Activated CD8-positive, alpha-beta memory T cell treated with anti-CD3 and anti-CD28 coated beads, Interleukin-2, amount 50 U/mL, for 24 hours (primary cell): ENCODE measurements around the gene PLEKHH2.
"Not testable (repeated sequence)": the region's sequence is repeated elsewhere in the genome, so short reads cannot be mapped to it uniquely, and the experiment has no call there.

Experiments
- DNase-seq: peaks from one replicate; pipeline ENCODE4 v3.0.0-alpha.2; 2020; ENCODE audit errors: extremely low read depth

PLEKHH2 gene

DNA sequence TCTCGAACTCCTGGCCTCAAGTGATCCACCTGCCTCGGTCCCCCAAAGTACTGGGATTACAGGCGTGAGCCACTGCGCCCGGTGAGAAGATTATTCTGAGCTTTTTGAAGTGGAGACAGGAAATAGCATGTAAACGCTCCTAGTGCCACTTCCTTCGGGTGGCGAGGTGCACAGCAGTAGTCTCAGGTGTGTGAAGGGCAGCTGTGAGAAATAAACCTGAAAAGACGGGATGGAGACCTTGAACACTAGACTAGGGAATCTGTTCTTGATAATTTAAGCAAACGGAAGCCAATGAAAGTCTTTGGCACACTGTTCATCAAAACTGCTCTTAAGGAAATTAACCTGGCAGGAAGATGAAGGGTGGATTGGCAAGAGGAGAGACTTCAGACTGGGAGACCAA is 439 bp upstream of the PLEKHH2 start:
- no peak for DNase-seq

DNA sequence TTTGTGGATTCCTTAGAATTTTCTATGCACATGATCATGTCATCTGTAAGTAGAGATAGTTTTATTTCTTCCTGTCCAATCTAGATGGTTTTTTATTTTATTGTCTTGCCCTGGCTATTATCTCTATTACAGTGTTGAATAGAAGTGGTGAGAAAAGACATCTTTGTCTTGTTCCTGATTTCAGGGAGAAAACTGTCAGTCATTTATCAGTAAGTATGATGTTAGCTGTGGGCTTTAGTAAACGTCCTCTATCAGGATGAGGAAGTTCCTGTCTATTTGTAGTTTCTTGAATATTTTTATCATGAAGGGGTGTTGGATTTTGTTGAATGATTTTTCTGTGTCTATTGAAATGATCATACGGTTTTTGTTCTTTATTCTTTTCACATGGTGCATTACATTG is 5.3 kb downstream of the PLEKHH2 start:
- DNase-seq: no peak

DNA sequence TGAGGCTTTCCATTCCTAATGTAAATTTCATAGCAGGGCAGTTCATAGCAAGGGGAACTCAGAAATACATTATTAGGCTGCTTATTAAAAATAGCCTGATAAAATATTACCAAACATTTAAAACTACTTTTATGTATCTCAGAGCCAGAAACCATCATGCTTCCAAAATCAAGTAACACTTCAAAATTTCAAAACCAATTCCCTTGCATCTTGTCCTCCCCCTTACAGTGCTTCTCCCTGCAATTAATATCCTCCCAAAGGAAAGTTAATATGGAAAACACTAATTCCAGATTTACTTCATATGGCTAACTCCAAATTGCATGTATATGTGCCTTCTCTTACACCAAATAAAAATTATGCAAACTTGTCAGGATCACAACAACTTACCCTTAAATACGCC is 6.6 kb downstream of the PLEKHH2 start:
- no peak for DNase-seq

DNA sequence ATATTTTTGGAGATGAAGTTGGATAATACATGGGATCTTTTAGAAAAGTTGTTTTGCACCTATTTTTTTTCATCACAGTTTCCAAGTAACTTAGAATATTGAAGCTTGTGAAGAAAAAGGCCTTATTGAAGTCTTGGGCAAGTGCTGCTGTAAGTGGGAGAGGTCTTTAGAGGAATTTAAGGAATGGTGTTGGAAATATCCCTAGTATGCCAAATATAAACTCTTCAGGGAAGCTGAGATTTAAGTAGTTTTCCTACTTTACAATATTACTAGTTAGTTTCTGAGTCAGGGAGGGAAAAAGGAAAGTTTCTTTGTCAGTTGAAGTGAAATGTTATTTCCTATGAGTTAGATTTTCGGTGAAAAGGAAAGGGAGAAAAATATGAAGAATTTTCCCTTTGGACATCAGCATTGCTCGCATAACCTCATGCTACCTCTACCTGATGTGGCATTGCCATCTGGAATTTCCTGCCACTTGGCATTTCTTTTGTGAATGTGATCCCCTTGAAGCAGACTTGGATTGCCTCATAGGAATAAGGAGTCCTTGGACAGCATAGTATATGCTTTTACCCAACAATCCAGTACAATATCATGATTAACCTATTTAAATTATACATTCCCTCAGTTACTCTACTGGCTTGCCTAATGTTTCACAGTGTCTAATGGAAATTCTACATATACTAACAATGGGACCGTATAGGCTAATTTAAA is 12.1 kb downstream of the PLEKHH2 start:
- DNase-seq: no peak

DNA sequence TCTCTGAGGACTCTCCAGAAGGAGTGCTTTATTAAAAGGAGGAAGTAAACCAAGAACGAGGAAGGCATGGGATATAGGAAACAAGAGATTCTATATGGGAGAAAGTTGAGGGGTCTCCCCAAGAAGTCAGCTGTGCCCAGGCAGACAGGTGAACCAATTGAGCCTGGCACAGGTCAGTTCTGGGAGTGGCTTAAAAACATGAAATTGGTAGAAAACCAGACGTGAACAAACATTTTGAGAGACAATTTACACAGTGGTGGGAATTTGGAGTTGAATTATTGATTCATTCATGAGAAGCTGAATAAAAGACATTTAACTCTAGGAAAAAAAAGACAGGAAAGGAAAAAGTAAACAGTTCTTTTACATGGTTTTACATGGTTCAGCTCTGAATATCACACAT is 16.4 kb downstream of the PLEKHH2 start:
- no peak for DNase-seq

DNA sequence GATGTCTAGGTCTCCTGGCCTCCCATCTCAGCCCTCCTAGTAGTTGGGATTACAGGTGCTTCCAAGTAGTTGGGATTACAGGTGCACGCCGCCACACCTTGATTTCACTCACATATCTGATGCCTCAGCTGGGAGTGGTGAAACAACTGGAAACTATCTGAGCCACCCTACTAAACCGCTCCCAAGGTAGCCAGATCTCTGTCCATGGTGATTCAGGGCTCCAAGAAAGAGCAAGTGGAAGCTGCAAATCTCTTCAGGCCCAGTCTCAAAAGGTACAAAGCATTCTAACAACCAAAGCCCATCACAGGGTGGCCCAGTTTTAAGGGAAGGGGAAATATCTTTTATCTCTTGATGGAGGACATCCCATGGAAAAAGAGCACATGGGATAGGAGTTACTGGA is 20.2 kb downstream of the PLEKHH2 start:
- no peak for DNase-seq

DNA sequence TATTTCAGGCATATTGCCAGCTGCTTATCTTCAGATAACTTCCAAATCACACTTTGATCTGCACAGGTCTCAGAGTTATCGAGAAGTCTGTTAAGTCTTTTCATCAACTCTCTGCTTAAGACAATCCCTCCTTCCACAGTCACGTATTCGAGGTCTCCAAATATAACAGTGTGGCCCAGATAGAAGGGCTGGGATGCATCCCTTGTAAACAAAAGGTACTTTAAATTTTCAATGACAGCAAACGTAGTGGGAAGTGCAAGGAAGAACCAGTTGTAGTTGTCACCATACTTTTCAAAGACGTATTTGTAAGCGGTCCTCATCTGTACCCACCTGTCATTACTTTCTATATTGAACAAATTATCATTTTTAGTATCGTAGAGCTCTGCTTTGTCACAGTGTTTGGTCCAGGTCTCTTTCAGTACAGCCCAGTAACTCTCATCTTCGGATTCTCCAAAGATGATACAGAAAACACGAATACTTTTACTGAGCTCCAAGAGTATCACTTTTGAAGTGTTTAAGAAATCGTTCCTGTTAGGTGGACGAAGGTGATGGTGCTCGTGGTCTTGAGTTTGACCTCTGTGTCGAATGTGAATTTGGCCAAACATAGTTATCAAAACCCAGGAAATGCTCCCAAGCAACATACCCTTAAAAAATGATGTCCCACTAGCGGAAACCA is 38.7 kb downstream of the PLEKHH2 start:
- no peak for DNase-seq

DNA sequence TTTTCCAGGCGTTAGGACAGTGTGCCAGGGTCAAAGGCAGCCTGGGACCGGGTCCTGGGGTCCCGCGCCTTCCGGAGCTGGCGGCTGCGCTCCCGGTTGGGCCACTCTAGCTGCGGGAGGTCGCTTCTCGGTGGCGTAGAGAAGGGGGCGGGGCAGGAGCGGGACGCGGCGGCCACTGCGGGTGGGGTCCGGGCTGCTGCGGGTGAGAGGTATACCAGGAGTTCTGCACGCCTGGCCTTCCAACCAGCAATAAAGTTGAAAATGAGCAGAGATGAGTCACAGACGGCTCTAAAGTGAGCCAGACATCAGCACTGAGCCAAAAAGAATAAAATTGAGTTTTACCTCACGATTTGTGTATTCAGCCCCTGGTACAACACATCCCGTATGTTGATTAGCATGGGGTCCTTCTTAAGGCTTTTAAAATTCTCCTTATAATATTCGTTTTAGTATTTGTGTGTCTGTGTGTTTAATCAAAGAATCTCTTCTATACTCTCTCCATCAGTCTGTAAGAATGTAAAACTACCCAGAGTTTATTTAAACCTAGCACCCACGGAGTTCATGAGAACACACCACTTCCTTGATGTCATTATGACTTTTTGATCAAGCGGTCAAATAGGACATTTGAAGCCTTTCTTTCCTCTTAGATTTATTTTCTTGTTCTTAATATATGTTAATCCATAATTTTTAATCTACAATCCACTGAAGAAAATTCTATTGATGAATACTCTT is 39.4 kb downstream of the PLEKHH2 start, which contains the start of gene C1GALT1C1L:
Gene C1GALT1C1L (minus strand): TSS at position 108 of the 729 bp plus-strand sequence. CDS start 107 bp downstream, at position 1.
- no peak for DNase-seq

DNA sequence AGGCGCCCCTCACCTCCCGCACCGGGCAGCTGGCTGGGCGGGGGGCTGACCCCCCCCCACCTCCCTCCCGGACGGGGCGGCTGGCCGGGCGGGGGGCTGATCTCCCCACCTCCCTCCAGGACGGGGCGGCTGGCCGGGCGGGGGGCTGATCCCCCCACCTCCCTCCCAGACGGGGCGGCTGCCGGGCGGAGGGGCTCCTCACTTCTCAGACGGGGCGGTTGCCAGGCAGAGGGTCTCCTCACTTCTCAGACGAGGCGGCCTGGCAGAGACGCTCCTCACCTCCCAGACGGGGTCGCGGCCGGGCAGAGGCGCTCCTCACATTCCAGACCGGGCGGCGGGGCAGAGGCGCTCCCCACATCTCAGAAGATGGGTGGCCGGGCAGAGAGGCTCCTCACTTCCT is 40.7 kb downstream of the PLEKHH2 start:
- DNase-seq: not testable (repeated sequence)

DNA sequence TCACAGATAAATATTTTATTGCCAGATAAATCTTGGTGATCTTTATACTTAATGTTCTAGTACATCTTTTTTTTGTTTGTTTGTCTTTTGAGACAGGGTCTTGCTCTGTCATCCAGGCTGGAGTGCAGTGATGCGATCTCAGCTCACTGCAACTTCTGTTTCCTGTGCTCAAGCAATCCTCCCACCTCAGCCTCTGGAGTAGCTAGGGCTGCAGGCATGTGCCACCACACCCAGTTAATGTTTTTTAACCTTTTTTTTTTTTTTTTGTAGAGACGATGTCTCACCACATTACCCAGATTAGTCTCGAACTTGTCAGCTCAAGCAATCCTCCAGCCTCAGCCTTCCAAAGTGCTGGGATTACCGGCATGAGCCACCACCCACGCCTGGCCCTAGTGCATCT is 48.3 kb downstream of the PLEKHH2 start:
- no peak for DNase-seq

DNA sequence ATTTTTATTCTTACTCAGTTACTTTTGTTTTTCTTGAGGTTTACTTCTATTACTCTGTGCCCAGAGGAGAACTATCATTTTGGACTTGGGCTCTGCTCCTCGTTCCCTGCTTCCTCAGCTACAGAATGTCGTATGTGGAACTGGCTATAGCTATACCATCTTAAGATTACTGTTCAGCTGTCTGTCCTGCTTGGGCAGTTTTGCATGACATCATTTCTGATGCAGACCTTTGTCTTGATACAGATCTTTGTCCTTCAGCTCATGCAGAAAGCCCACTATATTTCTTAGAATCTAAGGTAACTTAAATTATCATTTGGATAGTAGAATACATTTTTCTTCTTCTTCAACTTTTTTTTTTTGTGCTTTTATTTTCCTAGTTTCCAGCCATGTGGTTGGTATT is 52.9 kb downstream of the PLEKHH2 start:
- no peak for DNase-seq

DNA sequence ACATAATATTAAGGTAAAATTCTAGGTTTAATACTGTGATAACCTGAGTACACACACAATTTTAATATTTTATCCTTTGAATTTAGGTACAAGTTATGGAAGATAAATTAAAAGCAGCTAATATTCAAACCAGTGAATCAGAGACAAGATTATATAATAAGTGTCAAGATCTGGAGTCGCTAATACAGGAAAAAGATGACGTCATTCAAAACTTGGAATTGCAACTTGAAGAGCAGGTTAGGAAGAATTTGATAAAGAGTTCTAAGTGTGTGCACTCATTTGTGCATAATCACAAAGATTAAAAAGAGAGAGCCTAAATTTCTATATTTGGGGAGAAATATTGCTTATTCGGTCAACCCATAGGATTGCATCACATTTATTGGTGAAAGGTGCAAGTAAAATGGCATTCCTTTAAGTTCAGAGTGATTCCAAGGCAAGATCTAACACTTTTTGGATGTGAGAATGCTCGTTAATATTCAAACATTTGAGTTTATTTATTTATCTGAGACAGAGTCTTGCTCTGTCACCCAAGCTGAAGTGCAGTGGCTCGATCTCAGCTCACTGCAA is 55.5 kb downstream of the PLEKHH2 start:
- no peak for DNase-seq

DNA sequence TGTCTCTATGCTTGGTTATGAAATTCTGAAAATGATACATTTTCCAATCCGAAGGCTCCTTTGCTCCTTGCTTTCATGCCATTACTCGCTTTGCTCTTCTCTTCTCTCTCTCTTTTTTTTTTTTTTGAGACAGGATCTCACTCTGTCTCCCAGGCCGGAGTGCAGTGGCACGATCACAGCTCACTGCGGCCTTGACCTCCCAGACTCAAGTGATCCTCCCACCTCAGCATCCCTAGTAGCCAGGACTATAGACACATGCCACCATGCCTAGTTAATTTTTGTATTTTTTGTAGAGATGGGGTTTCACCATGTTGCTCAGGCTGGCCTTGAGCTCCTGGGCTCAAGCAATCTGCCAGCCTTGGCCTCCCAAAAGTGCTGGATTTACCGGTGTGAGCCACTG is 61.1 kb downstream of the PLEKHH2 start:
- not testable (repeated sequence) for DNase-seq

DNA sequence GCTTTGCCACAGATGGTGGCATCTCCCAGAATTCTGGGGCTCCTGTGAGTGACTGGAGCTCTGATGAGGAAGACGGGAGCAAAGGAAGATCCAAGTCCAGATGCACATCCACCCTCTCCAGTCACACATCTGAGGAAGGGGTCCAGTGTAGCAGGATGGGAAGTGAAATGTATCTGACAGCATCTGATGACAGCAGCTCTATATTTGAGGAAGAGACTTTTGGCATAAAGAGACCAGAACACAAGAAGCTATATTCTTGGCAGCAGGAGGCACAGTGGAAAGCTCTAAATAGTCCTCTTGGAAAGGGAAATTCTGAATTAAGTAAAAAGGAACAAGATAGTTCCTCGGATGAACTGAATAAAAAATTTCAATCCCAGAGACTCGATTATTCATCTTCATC is 62.7 kb downstream of the PLEKHH2 start:
- no peak for DNase-seq

DNA sequence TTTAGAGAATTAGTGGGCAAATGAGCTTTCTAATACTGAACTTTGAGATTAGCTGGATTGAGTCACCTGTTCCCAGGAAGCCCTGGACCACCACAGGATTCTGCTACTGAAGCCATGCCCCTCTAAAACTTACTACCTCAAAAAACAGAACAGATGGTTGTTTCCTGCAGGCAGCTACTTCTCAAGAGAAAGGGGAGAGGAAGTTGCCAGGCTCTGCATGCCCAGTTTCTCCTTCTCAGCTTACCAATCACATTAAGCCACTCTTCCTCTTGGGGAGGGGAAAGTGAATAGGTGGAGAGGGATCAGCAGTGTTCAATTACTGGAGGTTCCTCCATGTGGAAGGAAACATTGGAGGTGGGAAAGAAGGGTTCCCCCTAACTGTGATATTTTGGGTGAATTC is 64.1 kb downstream of the PLEKHH2 start:
- DNase-seq: no peak

DNA sequence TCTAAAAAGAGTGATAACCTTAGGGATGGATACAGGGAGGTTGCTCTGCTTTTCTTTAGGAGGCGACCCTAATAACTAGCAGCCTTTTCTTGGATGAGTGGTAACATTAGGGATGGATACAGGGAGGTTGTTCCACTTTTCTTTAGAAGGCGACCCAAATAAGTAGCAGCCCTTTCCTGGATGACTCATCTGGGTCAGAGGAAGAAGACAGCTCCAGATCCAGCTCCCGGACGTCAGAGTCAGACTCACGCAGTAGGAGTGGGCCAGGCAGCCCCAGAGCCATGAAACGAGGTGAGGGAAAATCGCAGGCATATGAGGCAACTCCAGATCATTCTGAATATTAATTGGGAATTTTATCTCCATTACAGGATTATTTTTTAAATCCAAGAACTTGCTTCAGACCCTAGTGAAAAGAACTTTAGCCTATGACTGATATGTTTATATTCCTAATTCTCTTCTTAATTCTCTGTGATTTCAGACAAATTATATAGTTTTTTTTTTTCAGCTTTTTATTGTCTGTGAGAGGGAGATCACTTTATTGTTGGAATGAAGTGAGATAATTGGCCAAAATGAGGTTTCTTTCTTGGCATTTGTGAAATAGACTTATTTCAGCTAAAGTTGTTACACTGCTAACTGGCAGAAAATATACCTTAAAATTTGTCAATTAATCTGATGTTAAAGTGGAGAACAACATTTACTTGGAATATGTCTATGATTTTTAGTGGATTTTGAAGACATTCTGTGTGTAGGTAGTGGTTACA is 70.4 kb downstream of the PLEKHH2 start:
- DNase-seq: no peak

DNA sequence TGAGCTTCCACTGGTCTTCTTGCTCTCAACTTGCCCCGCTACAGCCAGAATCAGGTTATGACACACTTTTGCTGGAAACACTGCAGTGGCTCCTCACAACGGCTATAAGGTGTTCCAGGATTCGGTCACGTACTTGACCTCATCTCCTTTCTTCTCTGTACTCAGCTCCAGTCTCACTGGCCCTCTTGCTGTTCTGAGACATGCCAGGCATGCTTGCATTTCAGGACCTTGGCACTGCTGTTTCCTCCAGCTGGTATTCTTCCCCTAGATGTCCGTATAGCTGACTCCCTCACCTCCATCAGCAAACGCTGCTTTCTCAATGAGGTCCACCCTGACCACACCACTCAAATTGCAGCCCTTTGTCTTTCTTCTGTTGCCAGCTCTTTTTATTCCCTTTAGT is 71.1 kb downstream of the PLEKHH2 start:
- no peak for DNase-seq

DNA sequence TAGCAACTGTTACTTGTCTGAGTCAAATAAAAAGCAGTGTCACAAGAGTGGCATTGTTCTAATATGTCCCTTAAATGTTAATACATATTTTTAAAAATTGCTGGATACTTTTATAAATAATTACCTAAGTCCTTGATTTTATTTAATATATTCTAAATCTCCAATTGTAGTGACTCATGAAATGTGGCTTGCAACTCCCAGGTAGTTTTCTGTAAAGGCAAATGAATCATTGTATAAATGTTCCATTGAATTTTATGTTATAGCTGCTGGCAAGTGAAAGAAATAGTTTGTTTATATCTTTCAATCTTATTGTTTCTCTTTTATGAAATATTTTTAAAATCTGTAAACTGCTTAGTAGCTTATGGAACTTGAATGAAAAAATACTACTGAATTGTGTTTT is 71.8 kb downstream of the PLEKHH2 start:
- DNase-seq: no peak

DNA sequence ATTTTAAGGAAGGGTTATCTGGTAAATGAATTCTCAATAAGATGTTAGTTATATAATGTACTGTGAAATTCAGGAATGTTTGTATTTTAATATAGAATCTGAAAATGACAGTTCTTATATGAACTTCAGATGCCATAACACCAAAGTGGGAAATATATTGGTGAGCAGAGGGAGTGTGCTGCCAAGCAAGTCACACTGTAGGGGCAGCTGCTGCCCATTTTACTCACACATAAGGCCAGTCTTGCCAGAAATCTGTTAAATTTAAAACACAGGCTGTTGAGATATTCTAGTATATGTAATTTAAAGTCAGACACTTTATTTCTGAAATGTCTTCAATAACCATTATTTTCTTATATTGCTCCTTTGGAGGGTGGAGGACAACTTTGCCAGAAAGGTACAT is 73.8 kb downstream of the PLEKHH2 start:
- DNase-seq: no peak

DNA sequence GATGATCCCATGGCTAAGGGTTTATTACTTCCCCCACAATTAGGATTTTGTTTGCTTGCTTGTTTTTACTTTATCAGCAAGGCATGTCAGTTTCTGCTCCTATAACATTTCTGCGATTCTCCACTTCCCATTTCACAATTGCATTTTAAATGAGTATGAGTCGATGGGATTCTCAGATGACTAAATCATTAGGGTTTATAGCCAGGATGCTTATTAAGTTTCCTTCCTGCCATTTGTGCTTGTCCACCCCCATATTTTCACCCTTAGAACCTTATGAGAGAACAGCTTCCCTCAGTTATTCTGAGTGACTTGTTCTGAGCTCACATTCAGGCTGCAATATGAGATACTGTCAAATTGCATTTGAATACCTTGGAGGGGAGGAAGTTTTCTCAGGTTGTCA is 77.1 kb downstream of the PLEKHH2 start:
- DNase-seq: no peak

DNA sequence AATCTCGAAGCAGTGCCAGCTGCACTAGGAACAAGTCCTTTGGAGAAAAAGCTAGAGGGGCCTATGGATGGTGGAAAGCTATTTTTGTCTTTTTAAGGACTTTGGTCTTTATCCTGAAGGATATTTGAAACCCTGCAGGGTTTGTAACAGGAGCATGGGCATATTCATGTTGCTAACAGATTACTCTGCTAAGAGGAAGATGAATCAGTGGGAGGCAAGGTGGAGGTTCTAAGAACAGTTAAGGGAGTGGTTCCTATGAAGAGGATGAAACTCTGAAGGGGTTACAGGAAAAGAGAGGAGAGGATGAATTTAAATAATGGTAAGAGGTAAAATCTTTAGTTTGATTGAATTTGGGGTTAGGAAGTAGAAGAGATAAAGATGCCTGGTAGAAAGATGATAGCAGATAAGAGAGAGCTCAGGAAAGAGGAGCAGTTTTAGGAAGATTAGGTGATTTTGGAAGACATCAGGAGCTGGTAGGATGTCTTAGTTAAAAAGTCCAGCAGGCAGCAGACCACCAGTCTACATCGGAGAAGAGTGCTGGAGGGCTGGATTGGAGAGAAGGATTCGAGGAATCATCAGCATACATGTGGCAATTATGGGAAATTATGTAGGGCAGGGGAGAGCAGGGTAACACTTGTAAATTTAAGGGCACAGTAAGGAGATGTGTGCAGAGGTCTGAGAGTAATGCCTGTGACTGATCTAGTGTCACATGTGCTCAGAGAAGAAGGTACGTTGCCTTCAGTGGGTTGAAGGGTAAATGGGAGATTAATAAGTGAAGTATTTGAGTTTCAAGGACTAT is 78.4 kb downstream of the PLEKHH2 start:
- DNase-seq: no peak
